MG63 (cell line): ENCODE measurements around the gene PTP4A2. TPM values are rescaled to one million over a fixed set of nuclear protein-coding genes. Genes with fewer than 3 reads are reported as not detected.
"Not testable (repeated sequence)": the region's sequence is repeated elsewhere in the genome, so short reads cannot be mapped to it uniquely, and the experiment has no call there.

Experiments used
- DNase-seq: peaks from one replicate; pipeline ENCODE4 v3.0.0-alpha.2; 2020
- H3K27me3 ChIP-seq: fragments of 250-450 bp; sonication (Bioruptor Pico); 2 replicates; pipeline ENCODE4 v1.5.1; 2020; ENCODE audit warnings: mild to moderate bottlenecking, moderate library complexity
- H3K36me3 ChIP-seq: fragments of 250-450 bp; sonication (Bioruptor Pico); 2 replicates; pipeline ENCODE4 v1.5.1; 2020; ENCODE audit warnings: mild to moderate bottlenecking, moderate library complexity
- H3K4me3 ChIP-seq: fragments of 250-450 bp; sonication (Bioruptor Pico); 2 replicates; pipeline ENCODE4 v1.5.1; 2020; ENCODE audit warnings: mild to moderate bottlenecking, moderate library complexity
- H3K9me3 ChIP-seq: fragments of 250-450 bp; sonication (Bioruptor Pico); 2 replicates; pipeline ENCODE4 v1.5.1; 2020; ENCODE audit warnings: mild to moderate bottlenecking, moderate library complexity
- total RNA-seq: library from RNA; depleted of rRNA; stranded (reverse); fragments of >200 nt; shearing (Covaris generic); gene quantifications from 2 replicates; pipeline ENCODE4 v1.2.3, GENCODE V29; 2014; ENCODE audit warnings: low replicate concordance

The PTP4A2 gene
- total RNA-seq, 1 experiment from 2014 or later = 321 TPM

DNA sequence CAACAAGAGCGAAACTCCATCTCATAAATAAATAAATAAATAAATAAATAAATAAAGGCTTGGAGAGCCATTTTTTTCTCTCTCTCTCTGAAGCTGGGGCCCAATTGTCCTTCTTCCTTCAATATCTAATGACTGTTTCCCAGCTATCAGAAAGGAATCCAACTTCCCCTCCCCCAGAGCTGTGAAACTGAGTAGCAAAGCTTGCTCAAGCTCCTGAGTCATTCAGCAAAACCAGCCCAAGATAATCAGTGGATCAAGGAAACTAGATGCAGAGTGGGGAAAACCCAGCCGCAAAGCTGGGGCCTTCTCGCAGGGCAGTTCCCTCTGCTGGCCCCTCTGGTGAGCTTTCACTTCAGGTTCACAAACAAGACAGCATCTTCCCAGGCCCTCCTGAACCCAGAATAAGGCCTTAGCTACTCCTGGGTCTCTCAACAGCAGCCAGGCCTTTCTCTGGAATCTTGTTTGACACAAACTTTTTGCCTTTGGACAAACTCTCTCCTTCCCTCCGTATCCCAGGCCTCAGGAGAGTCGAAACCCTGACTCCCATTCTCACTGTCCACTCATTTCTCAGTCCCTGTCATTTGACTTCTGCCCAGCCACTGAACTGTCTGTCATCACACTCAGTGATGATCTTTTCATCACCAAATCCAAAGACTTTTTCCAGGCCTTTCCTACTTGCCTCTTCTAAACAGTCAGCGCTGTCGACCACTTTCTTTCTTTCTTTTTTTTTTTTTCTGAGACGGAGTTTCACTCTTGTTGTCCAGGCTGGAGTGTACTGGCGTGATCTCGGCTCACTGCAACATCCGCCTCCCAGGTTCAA is 18.0 kb upstream of the PTP4A2 start:
- DNase-seq = peak; percentile 93
- Histone ChIP-seq H3K4me3 (no peak overlapping the region), H3K27me3 (no peaks in the 10 kb centered on the region), H3K36me3 (no peaks in the 10 kb centered on the region), H3K9me3 (no peaks in the 10 kb centered on the region)

DNA sequence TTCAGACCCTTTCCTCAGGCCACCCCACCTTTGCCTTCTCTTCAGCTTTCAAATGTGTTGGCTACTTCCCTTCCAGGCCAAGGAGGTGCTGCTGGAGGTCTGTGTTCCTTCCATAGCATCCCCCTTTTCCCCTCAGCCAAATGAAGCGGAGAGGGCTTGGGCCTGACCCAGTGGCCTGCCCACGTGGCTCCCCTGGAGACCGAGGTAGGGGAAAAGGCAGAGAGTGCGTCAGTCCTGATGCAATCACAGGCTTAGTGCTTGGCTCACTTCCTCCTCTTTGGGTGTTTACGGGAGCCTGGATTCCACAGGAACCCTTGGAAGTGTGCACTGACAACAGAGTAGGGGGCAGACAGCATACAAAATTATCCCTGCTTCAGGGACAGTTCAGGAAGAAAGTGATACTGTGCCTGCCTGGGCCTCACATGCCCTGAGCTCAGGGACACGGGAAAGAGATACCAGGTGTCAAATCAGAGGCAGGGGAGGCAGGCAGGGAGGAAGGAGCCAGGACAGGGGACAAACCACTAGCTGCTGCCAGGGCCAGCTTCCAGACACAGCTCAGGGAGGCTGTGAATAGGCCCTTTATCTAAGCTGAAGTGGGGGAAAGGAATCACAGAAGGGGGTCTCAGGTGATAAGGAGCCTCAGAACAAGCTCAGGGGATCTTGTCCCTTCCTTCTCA is 16.6 kb upstream of the PTP4A2 start:
- H3K36me3 ChIP-seq = no peaks in the 10 kb centered on the region
- no peaks in the 10 kb centered on the region for H3K9me3 ChIP-seq
- peak; percentile 95 for DNase-seq
- H3K4me3 ChIP-seq = no peak overlapping the region
- no peaks in the 10 kb centered on the region for H3K27me3 ChIP-seq

- Histone ChIP-seq H3K36me3 (no peaks in the 10 kb centered on the region), H3K9me3 (no peaks in the 10 kb centered on the region), H3K4me3 (no peak overlapping the region), H3K27me3 (no peaks in the 10 kb centered on the region)
- no peak for DNase-seq
Measured at GRCh38 chr1:31952825-31953220, 14.7 kb upstream of the PTP4A2 start.

GRCh38 chr1:31951276-31951675 is 13.1 kb upstream of the PTP4A2 start:
- no peak for DNase-seq

GRCh38 chr1:31949862-31950261 is 11.7 kb upstream of the PTP4A2 start:
- no peaks in the 10 kb centered on the region for H3K27me3 ChIP-seq
- no peaks in the 10 kb centered on the region for H3K9me3 ChIP-seq
- no peaks in the 10 kb centered on the region for H3K36me3 ChIP-seq
- H3K4me3 ChIP-seq = no peak overlapping the region
- no peak for DNase-seq

More at GRCh38 chr1:31951276-31951675, 13.1 kb upstream of the PTP4A2 start:
- Histone ChIP-seq H3K36me3 (no peaks in the 10 kb centered on the region), H3K9me3 (no peaks in the 10 kb centered on the region), H3K4me3 (no peak overlapping the region), H3K27me3 (no peaks in the 10 kb centered on the region)

GRCh38 chr1:31945677-31946076 is 7.5 kb upstream of the PTP4A2 start:
- DNase-seq, H3K27me3 ChIP-seq: not testable (repeated sequence)

GRCh38 chr1:31944205-31945089 is 6.3 kb upstream of the PTP4A2 start:
- Histone ChIP-seq H3K4me3 (peak overlapping the region; percentile 43), H3K27me3 (no peaks in the 10 kb centered on the region), H3K36me3 (no peaks in the 10 kb centered on the region), H3K9me3 (no peaks in the 10 kb centered on the region)
- DNase-seq = peak; percentile 98

More at GRCh38 chr1:31945677-31946076, 7.5 kb upstream of the PTP4A2 start:
- H3K9me3 ChIP-seq, H3K36me3 ChIP-seq, H3K4me3 ChIP-seq: not testable (repeated sequence)

- Histone ChIP-seq H3K4me3 (peak overlapping the region; percentile 9; the same call in 1 of the 2 replicates), H3K36me3 (no peaks in the 10 kb centered on the region), H3K27me3 (no peaks in the 10 kb centered on the region), H3K9me3 (no peaks in the 10 kb centered on the region)
- no peak for DNase-seq
Measured at GRCh38 chr1:31943546-31944184, 5.5 kb upstream of the PTP4A2 start.

DNA sequence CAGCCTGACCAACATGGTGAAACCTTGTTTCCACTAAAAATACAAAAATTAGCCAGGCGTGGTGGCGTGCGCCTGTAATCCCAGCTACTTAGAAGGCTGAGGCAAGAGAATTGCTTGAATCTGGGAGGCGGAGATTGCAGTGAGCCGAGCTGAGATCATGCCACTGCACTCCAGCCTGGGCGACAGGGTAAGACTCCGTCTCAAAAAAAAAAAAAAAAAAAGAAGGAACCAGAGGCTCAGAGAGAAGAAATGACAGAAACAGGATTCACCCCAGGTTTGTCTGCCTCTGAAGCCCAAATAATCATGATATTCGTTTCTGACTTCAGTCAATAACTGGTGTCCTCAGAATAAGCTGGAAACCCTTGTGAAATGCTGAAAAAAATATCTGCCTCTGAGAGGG is 3.9 kb upstream of the PTP4A2 start:
- H3K4me3 ChIP-seq, H3K9me3 ChIP-seq, DNase-seq, H3K36me3 ChIP-seq, H3K27me3 ChIP-seq: not testable (repeated sequence)

- Histone ChIP-seq H3K27me3 (no peaks in the 10 kb centered on the region), H3K9me3 (no peaks in the 10 kb centered on the region), H3K36me3 (peaks cover 16% of the 10 kb centered on the region), H3K4me3 (no peak overlapping the region)
- DNase-seq = peak; percentile 84
Measured at GRCh38 chr1:31939484-31940329, 1.5 kb upstream of the PTP4A2 start.

GRCh38 chr1:31937300-31938183 is 626 bp downstream of the PTP4A2 start:
- peaks cover 18% of the 10 kb centered on the region for H3K36me3 ChIP-seq
- no peaks in the 10 kb centered on the region for H3K9me3 ChIP-seq
- peak overlapping the region; percentile 73 for H3K4me3 ChIP-seq
- peak; percentile 73 for DNase-seq
- no peaks in the 10 kb centered on the region for H3K27me3 ChIP-seq

GRCh38 chr1:31936981-31937299 is 1.2 kb downstream of the PTP4A2 start:
- DNase-seq = no peak
- H3K36me3 ChIP-seq = peaks cover 18% of the 10 kb centered on the region
- H3K4me3 ChIP-seq = peak overlapping the region; percentile 73
- H3K27me3 ChIP-seq = no peaks in the 10 kb centered on the region
- no peaks in the 10 kb centered on the region for H3K9me3 ChIP-seq

- DNase-seq = no peak
- no peaks in the 10 kb centered on the region for H3K27me3 ChIP-seq
- H3K36me3 ChIP-seq = peaks cover 18% of the 10 kb centered on the region
- H3K9me3 ChIP-seq = no peaks in the 10 kb centered on the region
- H3K4me3 ChIP-seq = peak overlapping the region; percentile 73
Measured at GRCh38 chr1:31936278-31936980, 1.7 kb downstream of the PTP4A2 start.
